Neural cell (in vitro differentiated cells): ENCODE results near the gene GDPD5. TPM values are rescaled to one million over a fixed set of nuclear protein-coding genes. Genes with fewer than 3 reads are reported as not detected.

Experiments used
- H2AFZ ChIP-seq: fragments of 200-600, 300-800 bp; sonication (generic), shearing (Covaris generic); 2 replicates; pipeline ENCODE4 v1.6.0; 2014; ENCODE audit warnings: low read depth, mild to moderate bottlenecking, antibody characterized with exemption, low read length, moderate library complexity
- H3F3A ChIP-seq: fragments of 200-600 bp; shearing (Covaris generic); 2 replicates; pipeline ENCODE4 v1.6.1; 2016; ENCODE audit warnings: mild to moderate bottlenecking, moderate library complexity, mixed read lengths, antibody characterized with exemption, low read length; ENCODE audit not compliant: insufficient read depth, poor library complexity, severe bottlenecking
- H3K27ac ChIP-seq: fragments of 200-600, 300-800 bp; sonication (generic), shearing (Covaris generic); 2 replicates; pipeline ENCODE4 v1.5.1; 2014; ENCODE audit warnings: mild to moderate bottlenecking, low read length, moderate library complexity
- H3K27me3 ChIP-seq: fragments of 300-800, 200-600 bp; sonication (generic), shearing (Covaris generic); 2 replicates; pipeline ENCODE4 v1.6.0; 2014; ENCODE audit warnings: mild to moderate bottlenecking, low read depth, low read length, moderate library complexity; ENCODE audit not compliant: insufficient read depth
- H3K36me3 ChIP-seq: fragments of 300-800, 200-600 bp; sonication (generic), shearing (Covaris generic); 2 replicates; pipeline ENCODE4 v1.5.1; 2014; ENCODE audit warnings: mild to moderate bottlenecking, antibody characterized with exemption, low read length, moderate library complexity; ENCODE audit not compliant: insufficient read depth
- H3K4me2 ChIP-seq: fragments of 300-800, 200-600 bp; sonication (generic), shearing (Covaris generic); 2 replicates; pipeline ENCODE4 v1.6.0; 2014; ENCODE audit warnings: mild to moderate bottlenecking, low read length
- H3K4me3 ChIP-seq: fragments of 300-800, 200-600 bp; sonication (generic), shearing (Covaris generic); 2 replicates; pipeline ENCODE4 v1.5.1; 2014; ENCODE audit warnings: mild to moderate bottlenecking, low read length, moderate library complexity
- H3K79me2 ChIP-seq: fragments of 200-600 bp; shearing (Covaris generic); replicated peaks from 2 replicates; pipeline ENCODE4 v1.6.0; 2014; ENCODE audit warnings: mild to moderate bottlenecking, low read length, moderate library complexity; ENCODE audit not compliant: insufficient read depth
- H3K9ac ChIP-seq: fragments of 300-800, 200-600 bp; sonication (generic), shearing (Covaris generic); 2 replicates; pipeline ENCODE4 v1.6.1; 2016; ENCODE audit warnings: mild to moderate bottlenecking, low read length, mixed read lengths
- H3K9me2 ChIP-seq: fragments of 200-600 bp; shearing (Covaris generic); 2 replicates; pipeline ENCODE4 v1.6.1; 2016; ENCODE audit warnings: mild to moderate bottlenecking, low read length, mixed read lengths; ENCODE audit not compliant: insufficient read depth
- H3K9me3 ChIP-seq: fragments of 200-600, 300-800 bp; sonication (generic), shearing (Covaris generic); 2 replicates; pipeline ENCODE4 v1.6.1; 2016; ENCODE audit warnings: mild to moderate bottlenecking, mixed run types, low read length, moderate library complexity, mixed read lengths
- H4K20me1 ChIP-seq: fragments of 200-600 bp; shearing (Covaris generic); 2 replicates; pipeline ENCODE4 v1.6.1; 2016; ENCODE audit warnings: mild to moderate bottlenecking, mixed run types; ENCODE audit not compliant: insufficient read depth
- EZH2 ChIP-seq: fragments of 200-600, 300-800 bp; shearing (Covaris generic), sonication (generic); IDR thresholded peaks from 2 replicates; pipeline ENCODE4 v1.6.1; 2014; ENCODE audit warnings: antibody characterized with exemption, low read length, borderline replicate concordance, mild to moderate bottlenecking; ENCODE audit not compliant: insufficient read depth, poor library complexity, severe bottlenecking
- MXI1 ChIP-seq: fragments of 450-650 bp; conservative IDR thresholded peaks from 2 replicates; pipeline ENCODE4 v1.6.1; 2014; ENCODE audit warnings: antibody characterized with exemption, mild to moderate bottlenecking; ENCODE audit not compliant: poor library complexity, severe bottlenecking
- POLR2AphosphoS5 ChIP-seq: IDR thresholded peaks from 2 replicates; pipeline ENCODE4 v1.6.1; 2012
- REST ChIP-seq: IDR thresholded peaks from 2 replicates; pipeline ENCODE4 v1.6.1; 2012; ENCODE audit warnings: borderline replicate concordance
- SMC3 ChIP-seq: fragments of 450-650 bp; conservative IDR thresholded peaks from 2 replicates; pipeline ENCODE4 v1.6.1; 2014; ENCODE audit warnings: antibody characterized with exemption, mild to moderate bottlenecking, moderate library complexity; ENCODE audit not compliant: poor library complexity
- TAF1 ChIP-seq: IDR thresholded peaks from 2 replicates; pipeline ENCODE4 v1.6.1; 2012; ENCODE audit warnings: low read depth
- polyA plus RNA-seq: library from polyadenylated mRNA; depleted of rRNA; stranded (reverse); fragments of >200 nt; gene quantifications from 2 replicates; pipeline ENCODE4 v1.2.3, GENCODE V29; 2014
- TF ChIP-seq, protein P1 (sequence below): fragments of 450-650 bp; IDR thresholded peaks from 2 replicates; pipeline ENCODE4 v1.5.1; 2014; ENCODE audit warnings: antibody characterized with exemption, mild to moderate bottlenecking, moderate library complexity; ENCODE audit not compliant: poor library complexity, severe bottlenecking

Gene GDPD5
- polyA plus RNA-seq, 1 donor from 2014 or later: 19.2 TPM

GRCh38 chr11:75567971-75568370, 42.2 kb upstream of the GDPD5 start:
- Histone ChIP-seq H3K4me3 (no peak overlapping the region), H4K20me1 (no peaks in the 10 kb centered on the region), H3K36me3 (no peaks in the 10 kb centered on the region), H3K27ac (no peak overlapping the region), H3K79me2 (no peaks in the 10 kb centered on the region), H3K9me3 (no peaks in the 10 kb centered on the region), H3K27me3 (no peaks in the 10 kb centered on the region), H3K9me2 (no peaks in the 10 kb centered on the region), H3K4me2 (no peak overlapping the region), H3F3A (no peaks in the 10 kb centered on the region), H3K9ac (no peak overlapping the region), H2AFZ (no peak overlapping the region)
- no peak for TF ChIP-seq MXI1
- TF ChIP-seq EZH2: no peak
- TF ChIP-seq TAF1: no peak
- TF ChIP-seq REST: no peak

DNA sequence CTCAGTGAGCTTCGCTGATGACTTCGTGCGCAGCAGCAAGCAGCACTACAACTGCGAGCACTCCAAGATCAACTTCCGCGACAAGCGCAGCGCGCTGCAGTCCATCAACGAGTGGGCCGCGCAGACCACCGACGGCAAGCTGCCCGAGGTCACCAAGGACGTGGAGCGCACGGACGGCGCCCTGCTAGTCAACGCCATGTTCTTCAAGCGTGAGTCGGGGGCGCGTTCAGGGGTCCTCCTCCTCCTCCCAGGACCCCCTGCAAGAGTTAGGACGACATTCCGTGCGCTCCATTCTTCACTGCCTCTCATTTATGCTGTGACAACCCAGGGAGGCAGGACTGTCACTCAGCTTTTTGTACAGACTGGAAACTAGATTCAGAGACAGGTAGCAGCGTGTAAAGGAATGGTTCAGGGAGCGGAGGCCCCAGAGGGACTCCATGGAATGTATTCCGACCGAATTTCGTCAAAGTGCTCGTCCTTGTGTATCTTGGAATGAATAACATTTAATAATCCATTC, 41.1 kb upstream of the GDPD5 start:
- Histone ChIP-seq H3K9me2 (no peaks in the 10 kb centered on the region), H3K9ac (no peak overlapping the region), H3K79me2 (no peaks in the 10 kb centered on the region), H3K27ac (no peak overlapping the region), H2AFZ (no peak overlapping the region), H3K36me3 (no peaks in the 10 kb centered on the region), H3F3A (no peaks in the 10 kb centered on the region), H3K4me3 (no peak overlapping the region), H3K4me2 (no peak overlapping the region), H3K9me3 (no peaks in the 10 kb centered on the region), H4K20me1 (no peaks in the 10 kb centered on the region), H3K27me3 (no peaks in the 10 kb centered on the region)
- TF ChIP-seq SMC3: no peak
- TF ChIP-seq, protein P1, sequence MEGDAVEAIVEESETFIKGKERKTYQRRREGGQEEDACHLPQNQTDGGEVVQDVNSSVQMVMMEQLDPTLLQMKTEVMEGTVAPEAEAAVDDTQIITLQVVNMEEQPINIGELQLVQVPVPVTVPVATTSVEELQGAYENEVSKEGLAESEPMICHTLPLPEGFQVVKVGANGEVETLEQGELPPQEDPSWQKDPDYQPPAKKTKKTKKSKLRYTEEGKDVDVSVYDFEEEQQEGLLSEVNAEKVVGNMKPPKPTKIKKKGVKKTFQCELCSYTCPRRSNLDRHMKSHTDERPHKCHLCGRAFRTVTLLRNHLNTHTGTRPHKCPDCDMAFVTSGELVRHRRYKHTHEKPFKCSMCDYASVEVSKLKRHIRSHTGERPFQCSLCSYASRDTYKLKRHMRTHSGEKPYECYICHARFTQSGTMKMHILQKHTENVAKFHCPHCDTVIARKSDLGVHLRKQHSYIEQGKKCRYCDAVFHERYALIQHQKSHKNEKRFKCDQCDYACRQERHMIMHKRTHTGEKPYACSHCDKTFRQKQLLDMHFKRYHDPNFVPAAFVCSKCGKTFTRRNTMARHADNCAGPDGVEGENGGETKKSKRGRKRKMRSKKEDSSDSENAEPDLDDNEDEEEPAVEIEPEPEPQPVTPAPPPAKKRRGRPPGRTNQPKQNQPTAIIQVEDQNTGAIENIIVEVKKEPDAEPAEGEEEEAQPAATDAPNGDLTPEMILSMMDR: no peak
- no peak for TF ChIP-seq REST
- TF ChIP-seq POLR2AphosphoS5: no peak
